HEK293 (cell line): ENCODE data around the gene CBFB.

Source experiments
- CTCF ChIA-PET: fragments of 350-600 bp; formaldehyde crosslinking; extraction: SDS; loops from one replicate; lab custom pipeline; 2021; ENCODE audit warnings: antibody characterized with exemption; lab: Yijun Ruan, JAX
- POLR2A ChIA-PET: fragments of 300-600 bp; formaldehyde crosslinking; extraction: SDS; loops from one replicate; lab custom pipeline; 2020; ENCODE audit warnings: antibody characterized with exemption, inconsistent platforms; lab: Yijun Ruan, JAX
- H3K27ac ChIP-seq: fragments of 200-500 bp; sonication (Bioruptor generic); 2 replicates; pipeline ENCODE4 v1.5.1; 2014; ENCODE audit warnings: low read depth, low read length, control low read depth, inconsistent platforms; ENCODE audit errors: extremely low read depth
- H3K36me3 ChIP-seq, 2 experiments: fragments of 200-500 bp in 1 of 2; sonication (Bioruptor generic) in 1 of 2; 1 replicate in 1 of 2; 2 replicates in 1 of 2; pipeline ENCODE4 v1.5.1; 2014 to 2017; ENCODE audit warnings: inconsistent platforms in 2 of 2, low read length in 2 of 2; ENCODE audit not compliant: control insufficient read depth in 2 of 2, insufficient read depth in 1 of 2
- H3K4me1 ChIP-seq: fragments of 200-500 bp; sonication (Bioruptor generic); 2 replicates; pipeline ENCODE4 v1.5.1; 2014; ENCODE audit warnings: mild to moderate bottlenecking, low read length, inconsistent platforms; ENCODE audit not compliant: control insufficient read depth, insufficient read depth
- H3K4me3 ChIP-seq: 2 replicates; pipeline ENCODE4 v1.5.1; 2011; ENCODE audit warnings: low read depth, mild to moderate bottlenecking, control low read depth, low read length, moderate library complexity
- H3K9me3 ChIP-seq: fragments of 200-500 bp; sonication (Bioruptor generic); 2 replicates; pipeline ENCODE4 v1.5.1; 2014; ENCODE audit warnings: low read depth, low read length, inconsistent platforms; ENCODE audit not compliant: control insufficient read depth, insufficient read depth
- ZNF335 ChIP-seq: fragments of 450-650 bp; formaldehyde crosslinking; conservative IDR thresholded peaks from 2 replicates; pipeline ENCODE4 v1.5.1; 2016; ENCODE audit warnings: missing biosample characterization, missing genetic modification characterization
- ZNF37A ChIP-seq: fragments of 450-650 bp; IDR thresholded peaks from 2 replicates; pipeline ENCODE4 v1.5.1; 2018; ENCODE audit warnings: missing biosample characterization, missing genetic modification characterization
- ZNF658 ChIP-seq: fragments of 450-650 bp; formaldehyde crosslinking; IDR thresholded peaks from 2 replicates; pipeline ENCODE4; 2016; ENCODE audit warnings: missing biosample characterization, missing genetic modification characterization
- ZNF792 ChIP-seq: fragments of 450-650 bp; formaldehyde crosslinking; IDR thresholded peaks from 2 replicates; pipeline ENCODE4 v1.5.1; 2016; ENCODE audit warnings: missing biosample characterization, missing genetic modification characterization
- ZNF837 ChIP-seq: fragments of 450-650 bp; formaldehyde crosslinking; IDR thresholded peaks from 2 replicates; pipeline ENCODE4 v1.5.1; 2016; ENCODE audit warnings: missing biosample characterization, missing genetic modification characterization
- TF ChIP-seq, protein P1 (sequence below): fragments of 450-650 bp; formaldehyde crosslinking; IDR thresholded peaks from 2 replicates; pipeline ENCODE4 v1.5.1; 2016; ENCODE audit warnings: missing biosample characterization, missing genetic modification characterization
- TF ChIP-seq, protein P2 (sequence below): fragments of 450-650 bp; formaldehyde crosslinking; IDR thresholded peaks from 2 replicates; pipeline ENCODE4 v1.5.1; 2017; ENCODE audit warnings: missing biosample characterization, missing genetic modification characterization
- TF ChIP-seq, protein P3 (sequence below): IDR thresholded peaks from 2 replicates; pipeline ENCODE4 v1.6.1; 2011; ENCODE audit warnings: mild to moderate bottlenecking, low read depth, low read length, borderline replicate concordance
- TF ChIP-seq, protein P4 (sequence below): fragments of 450-650 bp; formaldehyde crosslinking; IDR thresholded peaks from 2 replicates; pipeline ENCODE4 v1.5.1; 2016; ENCODE audit warnings: missing biosample characterization, missing genetic modification characterization
- TF ChIP-seq, protein P5 (sequence below): fragments of 450-650 bp; IDR thresholded peaks from 2 replicates; pipeline ENCODE4 v1.5.1; 2018; ENCODE audit warnings: missing biosample characterization, mild to moderate bottlenecking, missing genetic modification characterization

CBFB gene

DNA sequence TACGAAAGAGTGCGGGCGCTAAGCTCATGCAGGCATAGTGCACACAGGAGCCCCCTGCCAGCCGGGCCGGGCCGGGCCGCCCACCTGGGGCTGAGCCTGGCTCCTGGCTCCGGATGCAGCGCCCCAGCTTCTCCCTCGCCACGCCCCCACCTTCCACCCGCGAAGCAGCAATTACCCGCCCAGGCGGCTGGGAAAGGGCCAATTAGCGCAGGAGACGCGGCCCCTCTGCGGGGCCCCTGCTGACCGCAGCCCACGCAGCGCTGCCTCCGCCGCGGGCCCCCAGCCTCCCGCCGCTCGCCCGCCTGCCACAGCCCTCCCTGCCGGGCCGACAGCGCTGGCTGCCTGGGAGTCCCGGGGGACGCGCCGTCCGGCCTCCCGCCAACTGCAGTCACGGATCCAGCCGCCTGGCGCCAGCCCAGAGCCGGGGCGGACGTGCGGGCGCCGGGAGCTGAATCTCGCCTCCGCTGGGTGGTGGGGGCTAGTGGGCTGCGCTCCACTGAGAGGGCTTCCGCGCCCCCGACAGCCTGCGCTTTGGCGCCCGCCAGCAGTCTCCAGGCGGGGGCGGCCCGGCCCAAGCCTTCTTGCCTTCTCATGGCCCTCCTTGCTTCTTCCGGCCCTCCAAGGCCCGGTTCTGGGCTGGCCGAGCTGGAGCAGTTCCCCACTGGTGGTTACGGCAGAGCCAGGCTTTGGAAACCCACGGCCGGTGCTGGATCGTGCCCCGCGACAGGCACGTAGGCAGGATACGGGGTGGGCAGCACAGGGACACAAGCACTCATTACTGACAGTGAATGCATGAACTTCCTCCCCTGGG is 14.9 kb upstream of the CBFB start (continued):
- TF ChIP-seq, protein P1, sequence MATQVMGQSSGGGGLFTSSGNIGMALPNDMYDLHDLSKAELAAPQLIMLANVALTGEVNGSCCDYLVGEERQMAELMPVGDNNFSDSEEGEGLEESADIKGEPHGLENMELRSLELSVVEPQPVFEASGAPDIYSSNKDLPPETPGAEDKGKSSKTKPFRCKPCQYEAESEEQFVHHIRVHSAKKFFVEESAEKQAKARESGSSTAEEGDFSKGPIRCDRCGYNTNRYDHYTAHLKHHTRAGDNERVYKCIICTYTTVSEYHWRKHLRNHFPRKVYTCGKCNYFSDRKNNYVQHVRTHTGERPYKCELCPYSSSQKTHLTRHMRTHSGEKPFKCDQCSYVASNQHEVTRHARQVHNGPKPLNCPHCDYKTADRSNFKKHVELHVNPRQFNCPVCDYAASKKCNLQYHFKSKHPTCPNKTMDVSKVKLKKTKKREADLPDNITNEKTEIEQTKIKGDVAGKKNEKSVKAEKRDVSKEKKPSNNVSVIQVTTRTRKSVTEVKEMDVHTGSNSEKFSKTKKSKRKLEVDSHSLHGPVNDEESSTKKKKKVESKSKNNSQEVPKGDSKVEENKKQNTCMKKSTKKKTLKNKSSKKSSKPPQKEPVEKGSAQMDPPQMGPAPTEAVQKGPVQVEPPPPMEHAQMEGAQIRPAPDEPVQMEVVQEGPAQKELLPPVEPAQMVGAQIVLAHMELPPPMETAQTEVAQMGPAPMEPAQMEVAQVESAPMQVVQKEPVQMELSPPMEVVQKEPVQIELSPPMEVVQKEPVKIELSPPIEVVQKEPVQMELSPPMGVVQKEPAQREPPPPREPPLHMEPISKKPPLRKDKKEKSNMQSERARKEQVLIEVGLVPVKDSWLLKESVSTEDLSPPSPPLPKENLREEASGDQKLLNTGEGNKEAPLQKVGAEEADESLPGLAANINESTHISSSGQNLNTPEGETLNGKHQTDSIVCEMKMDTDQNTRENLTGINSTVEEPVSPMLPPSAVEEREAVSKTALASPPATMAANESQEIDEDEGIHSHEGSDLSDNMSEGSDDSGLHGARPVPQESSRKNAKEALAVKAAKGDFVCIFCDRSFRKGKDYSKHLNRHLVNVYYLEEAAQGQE (tag by site-specific recombination) = no peak
- no peak for TF ChIP-seq ZNF37A (tag by site-specific recombination)

DNA sequence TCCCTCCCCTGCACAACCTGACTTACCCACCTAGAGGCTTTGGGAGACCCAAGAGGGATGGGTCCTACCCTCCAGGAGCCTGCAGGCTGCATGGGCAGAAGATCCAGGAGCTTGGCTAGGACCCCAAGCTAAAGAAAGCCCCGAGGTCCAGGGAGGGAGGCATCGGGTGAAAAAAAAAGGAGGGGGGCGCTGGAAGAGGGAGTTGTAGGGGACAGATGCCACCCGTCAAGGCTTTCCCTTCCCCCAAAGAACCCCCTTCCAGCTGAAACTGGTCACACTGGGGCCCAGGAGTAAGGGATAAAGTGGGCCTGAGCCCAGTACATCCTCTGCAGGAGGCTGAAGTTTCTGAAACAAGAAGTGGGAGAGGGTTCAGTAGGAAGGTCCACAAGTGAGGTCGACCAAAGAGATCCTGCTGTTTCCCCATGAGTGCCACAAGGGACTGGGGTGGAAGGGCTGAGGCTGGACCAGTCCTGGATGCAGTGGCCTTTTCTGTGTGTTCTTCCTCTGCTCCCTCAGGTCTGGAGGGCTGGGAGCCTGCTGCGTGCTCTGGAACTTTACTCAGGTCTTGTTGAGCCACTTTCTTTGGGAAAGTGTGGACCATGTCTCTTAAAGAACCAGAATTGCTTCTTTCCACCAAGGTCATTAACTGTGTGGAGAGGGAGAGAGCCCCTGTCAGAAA is 14.2 kb upstream of the CBFB start:
- POLR2A ChIA-PET = interaction anchor here (1.7 to 2.1 kb wide), 2 partner anchors 12 to 15 kb away, joined by 5 read pairs; no protein-coding TSS in a partner anchor
- no peaks in the 10 kb centered on the region for H3K36me3 ChIP-seq
- H3K4me1 ChIP-seq = no peaks in the 10 kb centered on the region; the same call in 1 of the 2 replicates
- no peaks in the 10 kb centered on the region for H3K9me3 ChIP-seq
- no peak for TF ChIP-seq ZNF658 (tag by site-specific recombination)
- TF ChIP-seq ZNF792 (tag by site-specific recombination) = no peak
- TF ChIP-seq ZNF837 = no peak
- TF ChIP-seq, protein P2, sequence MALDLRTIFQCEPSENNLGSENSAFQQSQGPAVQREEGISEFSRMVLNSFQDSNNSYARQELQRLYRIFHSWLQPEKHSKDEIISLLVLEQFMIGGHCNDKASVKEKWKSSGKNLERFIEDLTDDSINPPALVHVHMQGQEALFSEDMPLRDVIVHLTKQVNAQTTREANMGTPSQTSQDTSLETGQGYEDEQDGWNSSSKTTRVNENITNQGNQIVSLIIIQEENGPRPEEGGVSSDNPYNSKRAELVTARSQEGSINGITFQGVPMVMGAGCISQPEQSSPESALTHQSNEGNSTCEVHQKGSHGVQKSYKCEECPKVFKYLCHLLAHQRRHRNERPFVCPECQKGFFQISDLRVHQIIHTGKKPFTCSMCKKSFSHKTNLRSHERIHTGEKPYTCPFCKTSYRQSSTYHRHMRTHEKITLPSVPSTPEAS (tag by site-specific recombination) = no peak
- peak; percentile 73 for TF ChIP-seq ZNF335 (tag by site-specific recombination)
- TF ChIP-seq, protein P3, sequence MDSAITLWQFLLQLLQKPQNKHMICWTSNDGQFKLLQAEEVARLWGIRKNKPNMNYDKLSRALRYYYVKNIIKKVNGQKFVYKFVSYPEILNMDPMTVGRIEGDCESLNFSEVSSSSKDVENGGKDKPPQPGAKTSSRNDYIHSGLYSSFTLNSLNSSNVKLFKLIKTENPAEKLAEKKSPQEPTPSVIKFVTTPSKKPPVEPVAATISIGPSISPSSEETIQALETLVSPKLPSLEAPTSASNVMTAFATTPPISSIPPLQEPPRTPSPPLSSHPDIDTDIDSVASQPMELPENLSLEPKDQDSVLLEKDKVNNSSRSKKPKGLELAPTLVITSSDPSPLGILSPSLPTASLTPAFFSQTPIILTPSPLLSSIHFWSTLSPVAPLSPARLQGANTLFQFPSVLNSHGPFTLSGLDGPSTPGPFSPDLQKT = no peak
- TF ChIP-seq, protein P4, sequence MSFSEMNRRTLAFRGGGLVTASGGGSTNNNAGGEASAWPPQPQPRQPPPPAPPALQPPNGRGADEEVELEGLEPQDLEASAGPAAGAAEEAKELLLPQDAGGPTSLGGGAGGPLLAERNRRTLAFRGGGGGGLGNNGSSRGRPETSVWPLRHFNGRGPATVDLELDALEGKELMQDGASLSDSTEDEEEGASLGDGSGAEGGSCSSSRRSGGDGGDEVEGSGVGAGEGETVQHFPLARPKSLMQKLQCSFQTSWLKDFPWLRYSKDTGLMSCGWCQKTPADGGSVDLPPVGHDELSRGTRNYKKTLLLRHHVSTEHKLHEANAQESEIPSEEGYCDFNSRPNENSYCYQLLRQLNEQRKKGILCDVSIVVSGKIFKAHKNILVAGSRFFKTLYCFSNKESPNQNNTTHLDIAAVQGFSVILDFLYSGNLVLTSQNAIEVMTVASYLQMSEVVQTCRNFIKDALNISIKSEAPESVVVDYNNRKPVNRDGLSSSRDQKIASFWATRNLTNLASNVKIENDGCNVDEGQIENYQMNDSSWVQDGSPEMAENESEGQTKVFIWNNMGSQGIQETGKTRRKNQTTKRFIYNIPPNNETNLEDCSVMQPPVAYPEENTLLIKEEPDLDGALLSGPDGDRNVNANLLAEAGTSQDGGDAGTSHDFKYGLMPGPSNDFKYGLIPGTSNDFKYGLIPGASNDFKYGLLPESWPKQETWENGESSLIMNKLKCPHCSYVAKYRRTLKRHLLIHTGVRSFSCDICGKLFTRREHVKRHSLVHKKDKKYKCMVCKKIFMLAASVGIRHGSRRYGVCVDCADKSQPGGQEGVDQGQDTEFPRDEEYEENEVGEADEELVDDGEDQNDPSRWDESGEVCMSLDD (tag by site-specific recombination) = no peak
- TF ChIP-seq, protein P5, sequence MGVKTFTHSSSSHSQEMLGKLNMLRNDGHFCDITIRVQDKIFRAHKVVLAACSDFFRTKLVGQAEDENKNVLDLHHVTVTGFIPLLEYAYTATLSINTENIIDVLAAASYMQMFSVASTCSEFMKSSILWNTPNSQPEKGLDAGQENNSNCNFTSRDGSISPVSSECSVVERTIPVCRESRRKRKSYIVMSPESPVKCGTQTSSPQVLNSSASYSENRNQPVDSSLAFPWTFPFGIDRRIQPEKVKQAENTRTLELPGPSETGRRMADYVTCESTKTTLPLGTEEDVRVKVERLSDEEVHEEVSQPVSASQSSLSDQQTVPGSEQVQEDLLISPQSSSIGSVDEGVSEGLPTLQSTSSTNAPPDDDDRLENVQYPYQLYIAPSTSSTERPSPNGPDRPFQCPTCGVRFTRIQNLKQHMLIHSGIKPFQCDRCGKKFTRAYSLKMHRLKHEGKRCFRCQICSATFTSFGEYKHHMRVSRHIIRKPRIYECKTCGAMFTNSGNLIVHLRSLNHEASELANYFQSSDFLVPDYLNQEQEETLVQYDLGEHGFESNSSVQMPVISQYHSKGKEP (tag by site-specific recombination) = no peak
- H3K27ac ChIP-seq = peak overlapping the region; percentile 71; the same call in 1 of the 2 replicates
- CTCF ChIA-PET = interaction anchor here (0.6 to 13.3 kb wide), 10 partner anchors 8 to 171 kb away, joined by 3 to 155 read pairs (median 4); no protein-coding TSS in a partner anchor
- no peak overlapping the region for H3K4me3 ChIP-seq
